Measurements from ENCODE around the gene KCNH3. TPM values are rescaled to one million over a fixed set of nuclear protein-coding genes. Genes with fewer than 3 reads are reported as not detected.

Gene KCNH3
- total and polyA plus RNA-seq, 2 of the 13 experiments (the other 11 are each of a cell fraction or from before 2014, with no cell fraction given): 0.01 to 0.07 TPM

- TF ChIP-seq ARNT2 (CRISPR knock-in tag; IDR thresholded peaks at IDR 0.05; ENCODE audit: low read depth) (0 out of 2 replicates have a peak, but pooled peaks have one; percentile 49), NCOR1 (IDR thresholded peaks at IDR 0.05; ENCODE audit: borderline replicate concordance, low read length) (no peak), SOX5 (CRISPR knock-in tag; IDR thresholded peaks at IDR 0.05; ENCODE audit: borderline replicate concordance) (no peak), ZNF326 (CRISPR knock-in tag; IDR thresholded peaks at IDR 0.05; ENCODE audit: borderline replicate concordance) (no peak), SNAPC2 (CRISPR knock-in tag; IDR thresholded peaks at IDR 0.05) (0 out of 2 replicates have a peak, but pooled peaks have one; percentile 37), PHF21A (CRISPR knock-in tag; IDR thresholded peaks at IDR 0.05) (no peak; the same call in 1 of the 2 replicates), NFRKB (IDR thresholded peaks at IDR 0.05) (no peak), ZNF484 (CRISPR knock-in tag; IDR thresholded peaks at IDR 0.05; ENCODE audit: borderline replicate concordance, low read depth) (no peak), SRF (IDR thresholded peaks at IDR 0.05; ENCODE audit: low read depth, low read length) (no peak), YY1 (IDR thresholded peaks at IDR 0.05; ENCODE audit: insufficient read depth, insufficient replicate concordance, low read depth, low read length) (no peak), ESRRA (CRISPR knock-in tag; IDR thresholded peaks at IDR 0.05; ENCODE audit: low read depth) (peak; percentile 13; the same call in 1 of the 2 replicates), ELF3 (CRISPR knock-in tag; IDR thresholded peaks at IDR 0.05) (peak; percentile 12; the same call in 1 of the 2 replicates), FOSL2 (CRISPR knock-in tag; IDR thresholded peaks at IDR 0.05) (no peak), MTA1 (CRISPR knock-in tag; IDR thresholded peaks at IDR 0.05; ENCODE audit: borderline replicate concordance) (peak; percentile 47; the same call in 1 of the 2 replicates), MIER2 (CRISPR knock-in tag; IDR thresholded peaks at IDR 0.05) (no peak), SRSF1 (optimal IDR thresholded peaks at IDR 0.05; ENCODE audit: low read depth, low read length) (no peak), ZNF350 (CRISPR knock-in tag; IDR thresholded peaks at IDR 0.05; ENCODE audit: borderline replicate concordance, low read depth) (peak; percentile 45; the same call in 1 of the 2 replicates), SOX6 (IDR thresholded peaks at IDR 0.05) (no peak), SOX6 (CRISPR knock-in tag; IDR thresholded peaks at IDR 0.05) (0 out of 2 replicates have a peak, but pooled peaks have one; percentile 44), XRCC5 (optimal IDR thresholded peaks at IDR 0.05; ENCODE audit: low read length) (peak; percentile 19), ZNF34 (CRISPR knock-in tag; IDR thresholded peaks at IDR 0.05; ENCODE audit: borderline replicate concordance) (no peak), TCF7 (IDR thresholded peaks at IDR 0.05; ENCODE audit: low read depth) (peak; percentile 29), HDAC2 (CRISPR knock-in tag; IDR thresholded peaks at IDR 0.05) (peak; percentile 9; the same call in 1 of the 2 replicates), KLF11 (CRISPR knock-in tag; IDR thresholded peaks at IDR 0.05) (no peak), GPN1 (CRISPR knock-in tag; IDR thresholded peaks at IDR 0.05; ENCODE audit: borderline replicate concordance) (no peak), TERF1 (CRISPR knock-in tag; IDR thresholded peaks at IDR 0.05) (no peak)
- TF ChIP-seq, protein P1, sequence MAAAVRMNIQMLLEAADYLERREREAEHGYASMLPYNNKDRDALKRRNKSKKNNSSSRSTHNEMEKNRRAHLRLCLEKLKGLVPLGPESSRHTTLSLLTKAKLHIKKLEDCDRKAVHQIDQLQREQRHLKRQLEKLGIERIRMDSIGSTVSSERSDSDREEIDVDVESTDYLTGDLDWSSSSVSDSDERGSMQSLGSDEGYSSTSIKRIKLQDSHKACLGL (CRISPR knock-in tag; IDR thresholded peaks at IDR 0.05): 0 out of 2 replicates have a peak, but pooled peaks have one; percentile 54
- TF ChIP-seq, protein P2, sequence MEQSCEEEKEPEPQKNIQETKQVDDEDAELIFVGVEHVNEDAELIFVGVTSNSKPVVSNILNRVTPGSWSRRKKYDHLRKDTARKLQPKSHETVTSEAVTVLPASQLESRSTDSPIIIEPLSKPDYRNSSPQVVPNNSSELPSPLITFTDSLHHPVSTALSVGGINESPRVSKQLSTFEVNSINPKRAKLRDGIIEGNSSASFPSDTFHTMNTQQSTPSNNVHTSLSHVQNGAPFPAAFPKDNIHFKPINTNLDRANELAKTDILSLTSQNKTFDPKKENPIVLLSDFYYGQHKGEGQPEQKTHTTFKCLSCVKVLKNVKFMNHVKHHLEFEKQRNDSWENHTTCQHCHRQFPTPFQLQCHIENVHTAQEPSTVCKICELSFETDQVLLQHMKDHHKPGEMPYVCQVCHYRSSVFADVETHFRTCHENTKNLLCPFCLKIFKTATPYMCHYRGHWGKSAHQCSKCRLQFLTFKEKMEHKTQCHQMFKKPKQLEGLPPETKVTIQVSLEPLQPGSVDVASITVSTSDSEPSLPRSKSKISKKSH (CRISPR knock-in tag; IDR thresholded peaks at IDR 0.05; ENCODE audit: borderline replicate concordance): no peak
- TF ChIP-seq, protein P3, sequence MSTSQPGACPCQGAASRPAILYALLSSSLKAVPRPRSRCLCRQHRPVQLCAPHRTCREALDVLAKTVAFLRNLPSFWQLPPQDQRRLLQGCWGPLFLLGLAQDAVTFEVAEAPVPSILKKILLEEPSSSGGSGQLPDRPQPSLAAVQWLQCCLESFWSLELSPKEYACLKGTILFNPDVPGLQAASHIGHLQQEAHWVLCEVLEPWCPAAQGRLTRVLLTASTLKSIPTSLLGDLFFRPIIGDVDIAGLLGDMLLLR (CRISPR knock-in tag; IDR thresholded peaks at IDR 0.05): no peak
Observed at GRCh38 chr12:49543221-49543913, 4.5 kb downstream of the KCNH3 start (continued).

Data from HepG2 (cell line).